22Rv1 (cell line): Measurements from ENCODE around the gene PAQR9.

Experiments used
- ZFX ChIP-seq: fragments of 450-650 bp; IDR thresholded peaks from 2 replicates; pipeline ENCODE4 v1.6.1; 2017; ENCODE audit warnings: antibody characterized with exemption, borderline replicate concordance
- TF ChIP-seq, protein P1 (sequence below): fragments of 450-650 bp; IDR thresholded peaks from 2 replicates; pipeline ENCODE4 v1.5.1; 2017; ENCODE audit warnings: mild to moderate bottlenecking

DNA sequence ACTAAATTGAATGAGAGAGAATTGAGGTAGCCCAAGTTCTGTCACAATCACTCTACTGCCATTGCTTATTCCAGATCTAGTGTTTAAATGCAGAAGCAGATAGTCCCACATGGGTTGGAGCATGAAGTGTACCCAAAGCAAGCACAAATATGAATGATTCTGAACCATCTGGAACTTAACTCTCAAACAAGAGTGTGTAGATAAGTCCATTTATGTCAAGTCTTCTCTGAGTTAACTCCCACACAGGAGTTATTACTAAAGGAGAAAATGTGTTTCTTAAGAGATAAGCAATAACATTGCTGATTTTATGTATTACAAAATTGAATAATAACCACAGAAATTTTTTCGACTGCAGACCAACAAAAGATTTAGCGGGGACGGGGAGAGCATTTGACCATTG, 33.6 kb downstream of the PAQR9 start:
- TF ChIP-seq, protein P1, sequence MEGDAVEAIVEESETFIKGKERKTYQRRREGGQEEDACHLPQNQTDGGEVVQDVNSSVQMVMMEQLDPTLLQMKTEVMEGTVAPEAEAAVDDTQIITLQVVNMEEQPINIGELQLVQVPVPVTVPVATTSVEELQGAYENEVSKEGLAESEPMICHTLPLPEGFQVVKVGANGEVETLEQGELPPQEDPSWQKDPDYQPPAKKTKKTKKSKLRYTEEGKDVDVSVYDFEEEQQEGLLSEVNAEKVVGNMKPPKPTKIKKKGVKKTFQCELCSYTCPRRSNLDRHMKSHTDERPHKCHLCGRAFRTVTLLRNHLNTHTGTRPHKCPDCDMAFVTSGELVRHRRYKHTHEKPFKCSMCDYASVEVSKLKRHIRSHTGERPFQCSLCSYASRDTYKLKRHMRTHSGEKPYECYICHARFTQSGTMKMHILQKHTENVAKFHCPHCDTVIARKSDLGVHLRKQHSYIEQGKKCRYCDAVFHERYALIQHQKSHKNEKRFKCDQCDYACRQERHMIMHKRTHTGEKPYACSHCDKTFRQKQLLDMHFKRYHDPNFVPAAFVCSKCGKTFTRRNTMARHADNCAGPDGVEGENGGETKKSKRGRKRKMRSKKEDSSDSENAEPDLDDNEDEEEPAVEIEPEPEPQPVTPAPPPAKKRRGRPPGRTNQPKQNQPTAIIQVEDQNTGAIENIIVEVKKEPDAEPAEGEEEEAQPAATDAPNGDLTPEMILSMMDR = no peak
- no peak for TF ChIP-seq ZFX
